GM18499 (cell line): ENCODE data around the gene GABRB2.
"Not testable (repeated sequence)": the region's sequence is repeated elsewhere in the genome, so short reads cannot be mapped to it uniquely, and the experiment has no call there.

Source experiments
- ATAC-seq: cut with Tn5 transposase; IDR thresholded peaks from one replicate; pipeline ENCODE4 v1.9.1; 2021; ENCODE audit warnings: moderate number of reproducible peaks; ENCODE audit not compliant: insufficient read depth, unreplicated experiment

Gene GABRB2

DNA sequence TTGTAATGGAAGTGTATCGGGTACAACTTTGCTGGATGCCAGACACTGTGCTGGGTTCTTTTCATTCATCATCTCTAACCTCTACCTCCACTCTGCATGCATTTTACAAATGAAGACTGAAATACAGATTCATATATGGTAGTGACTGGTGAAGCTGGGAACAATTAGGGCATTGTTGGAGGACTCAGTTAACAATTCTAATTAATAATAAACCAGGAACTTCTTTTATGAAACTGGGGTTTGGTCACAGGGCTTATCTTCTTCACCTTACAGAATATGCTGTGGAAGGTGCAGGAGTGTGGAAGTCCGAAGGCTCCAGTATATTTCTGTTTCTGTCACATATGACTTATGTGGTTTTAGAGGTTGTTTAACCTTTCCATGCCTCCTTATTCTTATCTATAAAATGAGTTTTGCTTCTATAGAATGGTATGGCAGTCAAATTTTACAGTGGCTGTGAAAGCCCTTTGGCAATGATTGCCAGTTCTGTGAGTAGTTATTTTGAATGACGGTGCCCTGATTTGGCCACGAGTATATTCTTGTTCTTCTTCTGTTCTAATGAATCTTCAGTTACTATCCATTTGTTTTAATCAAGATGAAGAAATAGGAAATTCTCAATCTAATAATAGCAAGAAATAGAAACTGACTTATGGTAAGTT, 284.7 kb downstream of the GABRB2 start:
- ATAC-seq, result no peak

GRCh38 chr5:161258438-161258837, 288.1 kb downstream of the GABRB2 start:
- ATAC-seq, result no peak

GRCh38 chr5:161256957-161257356, 289.6 kb downstream of the GABRB2 start:
- no peak for ATAC-seq

- not testable (repeated sequence) for ATAC-seq
Measured at GRCh38 chr5:161252955-161253354, 293.6 kb downstream of the GABRB2 start.

- no peak for ATAC-seq
Measured at GRCh38 chr5:161246749-161247148, 299.8 kb downstream of the GABRB2 start.

DNA sequence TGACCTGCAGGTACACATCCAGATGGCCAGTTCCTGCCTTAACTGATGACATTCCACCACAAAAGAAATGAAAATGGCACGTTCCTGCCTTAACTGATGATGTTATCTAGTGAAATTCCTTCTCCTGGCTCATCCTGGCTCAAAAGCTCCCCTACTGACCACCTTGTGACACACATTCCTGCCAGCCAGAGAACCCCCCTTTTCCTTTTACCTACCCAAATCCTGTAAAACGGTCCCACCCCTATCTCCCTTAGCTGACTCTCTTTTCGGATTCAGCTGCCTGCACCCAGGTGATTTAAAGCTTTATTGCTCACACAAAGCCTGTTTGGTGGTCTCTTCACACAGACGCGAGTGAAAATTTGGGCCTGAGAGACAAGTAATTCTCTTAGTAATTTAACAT, 300.7 kb downstream of the GABRB2 start:
- not testable (repeated sequence) for ATAC-seq
